ENCODE results near the gene ATP11A.

- TF ChIP-seq YY1 (IDR thresholded peaks at IDR 0.05; ENCODE audit: insufficient read depth, insufficient read length): no peak
- no peak for TF ChIP-seq ZNF274 (IDR thresholded peaks at IDR 0.05; ENCODE audit: low read depth, low read length)
- no peak for TF ChIP-seq SUZ12 (IDR thresholded peaks at IDR 0.05; ENCODE audit: extremely low read depth, insufficient read depth, insufficient read length)
These were observed 31.6 kb downstream of the ATP11A start for GRCh38 chr13:112721198-112722104.

Data from NT2/D1 (cell line).